Fibroblast of peridontal ligament (primary cell): ENCODE data around the gene CDH12.

Experiments used
- DNase-seq: peaks from one replicate; pipeline ENCODE4 v3.0.0-alpha.2; 2010; ENCODE audit errors: extremely low read depth

Gene CDH12

DNA sequence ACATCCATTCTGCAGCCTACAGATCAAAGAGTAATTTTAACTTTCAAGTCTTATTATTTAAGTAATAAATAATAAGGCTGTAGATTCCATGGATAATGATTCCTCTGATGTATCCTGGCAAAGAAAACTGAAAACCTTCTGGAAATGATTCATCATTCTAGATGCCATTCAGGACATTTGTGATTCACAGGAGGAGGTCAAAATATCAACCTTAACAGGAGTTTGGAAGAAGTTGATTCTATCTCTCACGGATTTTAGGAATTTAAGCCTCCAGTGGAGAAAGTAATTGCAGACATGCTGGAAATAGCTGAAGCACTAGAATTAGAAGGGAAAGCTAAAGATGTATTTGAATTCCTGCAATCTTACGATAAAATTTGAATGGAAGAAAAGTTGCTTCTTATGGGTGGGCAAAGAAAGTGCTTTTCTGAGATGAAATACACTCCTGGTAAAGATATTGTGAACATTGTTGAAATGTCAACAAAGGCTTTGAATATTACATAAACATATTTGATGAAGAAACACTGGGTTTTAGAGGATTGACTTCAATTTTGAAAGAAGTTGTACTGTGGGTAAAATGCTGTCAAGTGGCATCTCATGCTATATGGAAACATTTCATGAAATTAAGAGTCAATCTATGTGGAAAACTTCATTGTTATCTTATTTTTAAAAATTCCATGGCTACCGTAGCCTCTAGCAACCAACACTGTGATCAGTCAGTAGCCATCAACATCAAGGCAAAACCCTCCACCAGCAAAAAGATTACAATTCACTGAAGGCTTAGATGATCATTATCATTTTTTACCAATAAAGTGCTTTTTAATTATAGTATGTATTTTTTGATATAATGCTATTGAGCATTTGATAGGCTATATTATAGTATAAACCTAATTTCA is 1141.0 kb downstream of the CDH12 start:
- no peak for DNase-seq

- DNase-seq = no peak
Measured at GRCh38 chr5:21709770-21710169, 1143.4 kb downstream of the CDH12 start.

GRCh38 chr5:21704974-21705668 is 1148.0 kb downstream of the CDH12 start:
- DNase-seq = no peak

DNA sequence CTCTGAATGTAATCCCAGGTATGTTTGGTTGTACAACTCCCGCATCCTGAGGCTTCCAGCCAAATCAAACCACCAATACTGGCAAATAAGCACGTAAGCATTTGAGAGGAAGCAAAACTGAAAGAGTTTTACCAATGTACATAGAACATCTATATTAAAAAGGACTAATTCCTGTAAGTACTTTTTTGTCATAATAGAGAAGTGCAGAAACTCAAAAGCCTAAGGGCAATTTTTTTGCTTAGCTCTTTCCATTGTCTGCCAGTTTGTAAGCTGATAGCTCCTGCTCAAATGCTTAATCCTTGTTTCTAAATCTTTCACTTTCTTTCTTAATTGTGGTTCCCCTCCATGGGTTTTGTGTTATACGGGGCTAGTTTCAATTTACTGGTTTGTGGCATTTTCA is 1151.8 kb downstream of the CDH12 start:
- no peak for DNase-seq
